Activated naive CD4-positive, alpha-beta T cell treated with anti-CD3 and anti-CD28 coated beads, Interleukin-2, amount 50 U/mL, for 24 hours (primary cell): ENCODE measurements around the gene ATXN2.
"Not testable (repeated sequence)": the region's sequence is repeated elsewhere in the genome, so short reads cannot be mapped to it uniquely, and the experiment has no call there.

ENCODE experiments used
- H3K27ac Mint-ChIP-seq: one replicate; pipeline ENCODE4 v1.8.0; 2021; ENCODE audit warnings: mild to moderate bottlenecking, mixed read lengths
- H3K27me3 Mint-ChIP-seq: one replicate; pipeline ENCODE4 v1.8.0; 2021; ENCODE audit warnings: mixed read lengths
- H3K36me3 Mint-ChIP-seq: one replicate; pipeline ENCODE4 v1.8.0; 2021; ENCODE audit warnings: mixed read lengths
- H3K4me1 Mint-ChIP-seq: one replicate; pipeline ENCODE4 v1.8.0; 2021; ENCODE audit warnings: mixed read lengths
- H3K4me3 Mint-ChIP-seq: one replicate; pipeline ENCODE4 v1.8.0; 2021; ENCODE audit warnings: mild to moderate bottlenecking, mixed read lengths
- H3K9me3 Mint-ChIP-seq: one replicate; pipeline ENCODE4 v1.8.0; 2021; ENCODE audit warnings: mixed read lengths

The ATXN2 gene

GRCh38 chr12:111560844-111561243, 38.3 kb downstream of the ATXN2 start:
- peaks cover 37% of the 10 kb centered on the region for H3K4me1 Mint-ChIP-seq
- H3K27me3 Mint-ChIP-seq, H3K27ac Mint-ChIP-seq, H3K4me3 Mint-ChIP-seq, H3K36me3 Mint-ChIP-seq, H3K9me3 Mint-ChIP-seq: not testable (repeated sequence)

- Mint-ChIP-seq H3K4me3 (no peak overlapping the region), H3K9me3 (no peaks in the 10 kb centered on the region), H3K36me3 (peaks cover 8% of the 10 kb centered on the region), H3K27me3 (no peaks in the 10 kb centered on the region), H3K4me1 (peaks cover 39% of the 10 kb centered on the region), H3K27ac (no peak overlapping the region)
These were observed 41.1 kb downstream of the ATXN2 start for GRCh38 chr12:111558107-111558376.

- no peak overlapping the region for H3K27ac Mint-ChIP-seq
- peaks cover 8% of the 10 kb centered on the region for H3K36me3 Mint-ChIP-seq
- H3K27me3 Mint-ChIP-seq, result no peaks in the 10 kb centered on the region
- H3K4me3 Mint-ChIP-seq, result no peak overlapping the region
- H3K4me1 Mint-ChIP-seq, result peaks cover 39% of the 10 kb centered on the region
- no peaks in the 10 kb centered on the region for H3K9me3 Mint-ChIP-seq
These were observed 41.6 kb downstream of the ATXN2 start for GRCh38 chr12:111557271-111558106.

GRCh38 chr12:111556676-111557075, 42.4 kb downstream of the ATXN2 start:
- Mint-ChIP-seq H3K4me3 (no peak overlapping the region), H3K27me3 (no peaks in the 10 kb centered on the region), H3K4me1 (peaks cover 39% of the 10 kb centered on the region), H3K36me3 (peaks cover 13% of the 10 kb centered on the region), H3K27ac (no peak overlapping the region), H3K9me3 (no peaks in the 10 kb centered on the region)

GRCh38 chr12:111555313-111555712, 43.8 kb downstream of the ATXN2 start:
- Mint-ChIP-seq H3K4me1 (peaks cover 35% of the 10 kb centered on the region), H3K36me3 (peaks cover 16% of the 10 kb centered on the region)
- not testable (repeated sequence) for H3K27me3 Mint-ChIP-seq, H3K4me3 Mint-ChIP-seq, H3K27ac Mint-ChIP-seq, H3K9me3 Mint-ChIP-seq

GRCh38 chr12:111546758-111547383, 52.2 kb downstream of the ATXN2 start:
- no peaks in the 10 kb centered on the region for H3K27me3 Mint-ChIP-seq
- peaks cover 25% of the 10 kb centered on the region for H3K36me3 Mint-ChIP-seq
- H3K4me3 Mint-ChIP-seq, result peak overlapping the region; percentile 39
- no peaks in the 10 kb centered on the region for H3K9me3 Mint-ChIP-seq
- peak overlapping the region; percentile 70 for H3K27ac Mint-ChIP-seq
- peaks cover 22% of the 10 kb centered on the region for H3K4me1 Mint-ChIP-seq

- peaks cover 23% of the 10 kb centered on the region for H3K36me3 Mint-ChIP-seq
- no peaks in the 10 kb centered on the region for H3K27me3 Mint-ChIP-seq
- peak overlapping the region; percentile 70 for H3K27ac Mint-ChIP-seq
- peaks cover 22% of the 10 kb centered on the region for H3K4me1 Mint-ChIP-seq
- H3K9me3 Mint-ChIP-seq, result no peaks in the 10 kb centered on the region
- H3K4me3 Mint-ChIP-seq, result peak overlapping the region; percentile 39
These were observed 52.9 kb downstream of the ATXN2 start for GRCh38 chr12:111546171-111546570.

GRCh38 chr12:111544032-111544431, 55.1 kb downstream of the ATXN2 start:
- Mint-ChIP-seq H3K9me3 (no peaks in the 10 kb centered on the region), H3K4me1 (peaks cover 22% of the 10 kb centered on the region), H3K4me3 (no peak overlapping the region), H3K27me3 (no peaks in the 10 kb centered on the region), H3K27ac (peak overlapping the region; percentile 88), H3K36me3 (peaks cover 22% of the 10 kb centered on the region)

GRCh38 chr12:111532751-111533150, 66.4 kb downstream of the ATXN2 start:
- peaks cover 10% of the 10 kb centered on the region for H3K36me3 Mint-ChIP-seq
- H3K4me3 Mint-ChIP-seq, result no peak overlapping the region
- H3K27ac Mint-ChIP-seq, result no peak overlapping the region
- H3K4me1 Mint-ChIP-seq, result peaks cover 13% of the 10 kb centered on the region
- H3K9me3 Mint-ChIP-seq, result no peaks in the 10 kb centered on the region
- no peaks in the 10 kb centered on the region for H3K27me3 Mint-ChIP-seq

- no peaks in the 10 kb centered on the region for H3K27me3 Mint-ChIP-seq
- H3K4me3 Mint-ChIP-seq, result no peak overlapping the region
- no peaks in the 10 kb centered on the region for H3K9me3 Mint-ChIP-seq
- peaks cover 13% of the 10 kb centered on the region for H3K4me1 Mint-ChIP-seq
- no peak overlapping the region for H3K27ac Mint-ChIP-seq
- peaks cover 9% of the 10 kb centered on the region for H3K36me3 Mint-ChIP-seq
These were observed 69.4 kb downstream of the ATXN2 start for GRCh38 chr12:111529424-111530368.

GRCh38 chr12:111523587-111524167, 75.4 kb downstream of the ATXN2 start:
- peaks cover 5% of the 10 kb centered on the region for H3K36me3 Mint-ChIP-seq
- no peaks in the 10 kb centered on the region for H3K27me3 Mint-ChIP-seq
- H3K4me1 Mint-ChIP-seq, result no peaks in the 10 kb centered on the region
- H3K9me3 Mint-ChIP-seq, result no peaks in the 10 kb centered on the region
- no peak overlapping the region for H3K4me3 Mint-ChIP-seq
- H3K27ac Mint-ChIP-seq, result no peak overlapping the region

- Mint-ChIP-seq H3K27me3 (no peaks in the 10 kb centered on the region), H3K4me3 (no peak overlapping the region), H3K27ac (no peak overlapping the region), H3K9me3 (no peaks in the 10 kb centered on the region), H3K36me3 (peaks cover 5% of the 10 kb centered on the region), H3K4me1 (no peaks in the 10 kb centered on the region)
These were observed 77.3 kb downstream of the ATXN2 start for GRCh38 chr12:111521801-111522200.

- Mint-ChIP-seq H3K36me3 (peaks cover 8% of the 10 kb centered on the region), H3K27ac (no peak overlapping the region), H3K27me3 (no peaks in the 10 kb centered on the region), H3K4me1 (no peaks in the 10 kb centered on the region), H3K9me3 (no peaks in the 10 kb centered on the region), H3K4me3 (no peak overlapping the region)
These were observed 79.2 kb downstream of the ATXN2 start for GRCh38 chr12:111519937-111520336.

GRCh38 chr12:111519083-111519482, 80.0 kb downstream of the ATXN2 start:
- Mint-ChIP-seq H3K27ac (no peak overlapping the region), H3K27me3 (no peaks in the 10 kb centered on the region), H3K4me3 (no peak overlapping the region), H3K36me3 (peaks cover 6% of the 10 kb centered on the region), H3K9me3 (no peaks in the 10 kb centered on the region), H3K4me1 (no peaks in the 10 kb centered on the region)

GRCh38 chr12:111507719-111508118, 91.4 kb downstream of the ATXN2 start:
- Mint-ChIP-seq H3K36me3 (peaks cover 23% of the 10 kb centered on the region), H3K4me1 (peaks cover 11% of the 10 kb centered on the region)
- H3K4me3 Mint-ChIP-seq, H3K9me3 Mint-ChIP-seq, H3K27me3 Mint-ChIP-seq, H3K27ac Mint-ChIP-seq: not testable (repeated sequence)
